Colon (tissue), 2 donors: Measurements from ENCODE around the gene CUEDC1.

Source experiments
- FAIRE-seq: peaks from 2 replicates; lab custom pipeline; 2012; peaks lifted over from hg19 to GRCh38; lab: Jason Lieb, UNC
- donor health status: control.
- donor health status: control.

Gene CUEDC1

GRCh38 chr17:57874434-57875289 lies 80.5 kb downstream of the CUEDC1 start:
- FAIRE-seq, result no peak

DNA sequence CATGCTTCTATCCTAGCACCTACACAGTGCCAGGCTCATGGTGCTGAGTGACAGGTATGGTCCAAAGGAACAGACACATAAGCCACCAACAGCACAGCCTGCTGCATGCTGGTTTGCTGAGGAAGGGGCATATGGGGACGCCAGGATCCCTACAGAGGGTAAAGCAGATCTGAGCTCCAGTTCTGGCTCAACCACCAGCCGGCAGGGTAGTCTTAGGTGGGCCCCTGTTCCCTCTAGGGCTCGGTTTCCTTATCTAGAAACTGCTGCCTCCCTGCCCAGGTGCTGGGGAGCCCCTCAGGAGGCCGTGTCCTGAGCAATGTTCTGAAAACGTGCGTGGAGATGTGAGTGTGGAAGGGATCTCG lies 81.2 kb downstream of the CUEDC1 start:
- no peak for FAIRE-seq

- FAIRE-seq, result no peak
Measured at GRCh38 chr17:57873261-57874057, 81.8 kb downstream of the CUEDC1 start.

GRCh38 chr17:57872536-57872935 lies 82.7 kb downstream of the CUEDC1 start:
- FAIRE-seq, result no peak

DNA sequence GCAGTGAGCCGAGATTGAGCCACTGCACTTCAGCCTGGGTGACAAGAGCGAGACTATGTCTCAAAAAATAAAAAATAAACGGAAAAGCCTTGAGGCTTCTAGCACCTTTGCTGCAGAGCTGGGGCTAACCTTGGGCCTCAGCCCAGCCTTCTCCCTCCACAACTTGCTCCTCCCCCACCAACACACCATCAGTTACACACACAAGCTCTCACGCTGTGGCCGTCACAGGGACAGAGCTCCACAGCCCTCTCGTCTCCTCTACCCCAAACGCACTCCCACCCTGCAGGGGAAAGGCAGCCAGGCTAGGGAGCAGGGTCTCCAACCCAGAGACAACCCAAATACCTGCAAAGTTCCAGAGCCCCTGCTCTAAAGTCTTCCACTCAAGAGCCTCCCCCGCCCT lies 83.3 kb downstream of the CUEDC1 start:
- no peak for FAIRE-seq

DNA sequence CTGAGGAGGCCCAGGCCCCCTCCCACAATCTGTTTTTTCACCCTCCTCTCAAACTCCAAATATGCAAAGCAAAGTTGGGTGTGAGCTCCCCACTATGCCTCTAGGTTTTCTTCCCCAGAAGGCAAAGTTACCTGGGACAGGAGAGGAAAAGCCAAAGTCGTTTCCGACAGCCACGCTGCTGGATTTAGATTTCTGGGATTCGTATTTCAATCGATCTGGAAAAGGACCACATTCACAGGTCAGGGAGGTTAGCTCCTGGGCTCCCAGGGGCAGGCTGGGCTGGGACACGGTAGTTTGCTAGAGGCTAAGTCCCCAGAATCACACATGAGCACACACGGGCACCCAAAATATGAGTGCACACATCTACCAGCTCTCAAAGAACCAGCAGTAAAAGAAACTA lies 84.1 kb downstream of the CUEDC1 start:
- FAIRE-seq, result no peak

DNA sequence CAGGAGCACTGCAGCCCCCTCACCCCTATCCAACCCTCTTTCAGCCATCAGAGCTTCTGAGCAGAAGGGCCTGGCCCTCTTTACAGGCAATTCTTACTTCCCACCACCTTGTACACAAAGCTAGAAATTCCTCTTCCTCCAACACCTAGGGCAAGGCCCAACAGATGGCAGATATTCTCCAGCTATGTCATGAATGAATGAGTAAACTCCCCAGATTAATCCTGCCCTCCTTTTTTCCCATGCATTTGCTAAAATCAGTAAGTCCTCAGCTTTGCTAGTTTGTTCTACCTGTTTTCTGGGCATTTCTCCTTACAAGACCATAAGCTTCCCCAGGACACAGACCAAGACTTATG lies 85.0 kb downstream of the CUEDC1 start:
- FAIRE-seq, result no peak

GRCh38 chr17:57869617-57870282 lies 85.5 kb downstream of the CUEDC1 start:
- FAIRE-seq, result no peak

DNA sequence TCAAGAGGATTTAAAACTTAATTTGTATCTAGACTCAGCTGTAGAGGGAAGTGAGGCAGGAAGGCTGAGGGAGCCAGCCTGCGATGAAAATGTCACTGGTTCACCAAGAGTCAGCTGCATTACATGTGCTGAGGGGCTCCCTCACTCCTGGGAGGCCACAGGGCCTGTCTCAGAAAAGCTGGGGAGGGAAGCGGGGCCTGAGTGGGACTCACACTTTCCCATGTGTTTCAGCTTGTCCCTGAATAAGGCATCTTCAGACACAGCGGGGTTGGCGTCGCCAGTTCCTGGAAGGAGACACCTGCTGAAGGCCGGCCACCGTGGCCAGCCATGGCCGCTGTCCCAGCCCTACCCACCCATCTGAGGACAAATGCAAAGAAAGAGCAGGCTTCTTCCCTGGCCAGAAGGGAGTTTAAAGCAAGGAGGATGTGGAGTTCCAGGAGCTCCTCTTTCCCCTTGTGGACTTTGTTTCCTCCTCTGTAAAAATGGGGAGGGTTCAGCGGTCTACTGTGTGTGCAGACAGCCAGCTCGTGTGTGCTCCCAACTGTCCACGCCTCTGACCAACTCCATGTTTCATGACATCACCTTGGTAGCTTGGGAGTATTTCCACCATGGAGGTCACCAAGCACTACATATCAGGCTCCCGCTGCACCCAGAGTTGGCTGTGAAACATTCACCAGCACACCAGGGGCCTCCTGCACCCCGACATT lies 86.1 kb downstream of the CUEDC1 start:
- FAIRE-seq, result no peak

DNA sequence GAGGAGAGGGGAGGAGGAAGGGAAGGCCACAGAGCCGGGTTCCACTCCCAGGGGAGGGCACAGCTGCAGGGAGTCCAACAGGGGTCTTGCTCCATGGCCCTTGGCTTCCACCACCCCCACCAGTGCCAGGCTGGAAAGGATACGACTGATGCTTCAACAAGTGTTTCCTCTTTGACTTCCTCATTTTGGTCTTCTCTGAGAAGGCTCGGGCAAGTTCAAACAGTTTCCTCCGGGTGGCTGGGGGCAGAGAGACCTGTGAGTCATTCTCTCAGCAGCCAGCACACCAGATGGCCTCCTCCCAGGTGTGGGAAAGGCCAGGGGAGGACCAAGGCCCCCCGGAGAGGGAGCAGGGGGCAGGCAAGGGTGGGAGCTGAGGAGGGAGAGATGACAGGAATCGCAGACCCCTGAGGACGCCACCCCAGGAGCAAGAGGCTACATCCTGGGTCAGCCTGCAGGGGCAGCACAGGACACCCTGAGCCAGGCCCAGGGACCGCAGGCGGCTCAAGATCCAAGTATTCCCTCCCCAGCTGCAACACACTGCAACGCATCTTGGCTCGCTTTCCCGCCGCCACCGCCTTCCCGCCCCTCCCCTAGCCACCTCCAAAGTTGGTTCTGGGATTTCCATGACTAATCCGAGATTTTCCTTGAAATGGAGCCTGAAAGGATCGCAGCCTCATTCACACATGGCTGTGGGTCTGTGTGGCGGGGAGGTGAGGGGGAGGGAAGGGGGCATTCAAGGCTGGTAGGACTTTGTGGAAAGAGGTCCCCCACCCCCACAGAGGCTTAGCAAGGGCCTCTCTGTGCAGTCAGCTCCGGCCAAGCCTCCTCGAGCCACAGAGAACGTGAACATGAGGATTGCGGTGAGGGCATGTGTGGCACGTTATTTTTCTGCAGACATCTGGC lies 87.0 kb downstream of the CUEDC1 start:
- no peak for FAIRE-seq

GRCh38 chr17:57867126-57867525 lies 88.1 kb downstream of the CUEDC1 start:
- no peak for FAIRE-seq

- FAIRE-seq, result no peak
Measured at GRCh38 chr17:57866723-57867122, 88.5 kb downstream of the CUEDC1 start.

DNA sequence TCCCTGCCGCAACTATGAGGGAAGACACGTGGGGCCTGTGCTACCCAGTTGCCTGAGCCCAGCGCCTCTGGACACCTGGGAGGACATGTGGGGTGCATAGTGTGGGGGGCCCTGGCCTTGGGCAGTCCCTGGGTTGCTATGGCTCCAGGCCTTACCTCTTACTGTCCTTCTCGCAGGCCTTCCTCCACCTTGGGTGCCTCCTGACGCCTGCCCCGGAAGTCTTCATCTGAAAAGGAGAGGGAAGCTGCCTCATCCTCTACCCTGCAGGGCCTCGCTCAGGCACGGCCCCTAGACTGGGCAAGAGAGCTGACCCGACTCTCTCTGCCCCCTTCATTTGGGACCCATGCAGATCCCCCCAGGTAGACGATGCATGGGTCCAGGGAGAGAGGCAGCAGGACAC lies 88.9 kb downstream of the CUEDC1 start:
- FAIRE-seq, result no peak

- FAIRE-seq, result no peak
Measured at GRCh38 chr17:57864273-57864672, 90.9 kb downstream of the CUEDC1 start.

GRCh38 chr17:57862694-57863667 lies 92.2 kb downstream of the CUEDC1 start:
- no peak for FAIRE-seq

- FAIRE-seq, result no peak
Measured at GRCh38 chr17:57861790-57862693, 93.2 kb downstream of the CUEDC1 start.

DNA sequence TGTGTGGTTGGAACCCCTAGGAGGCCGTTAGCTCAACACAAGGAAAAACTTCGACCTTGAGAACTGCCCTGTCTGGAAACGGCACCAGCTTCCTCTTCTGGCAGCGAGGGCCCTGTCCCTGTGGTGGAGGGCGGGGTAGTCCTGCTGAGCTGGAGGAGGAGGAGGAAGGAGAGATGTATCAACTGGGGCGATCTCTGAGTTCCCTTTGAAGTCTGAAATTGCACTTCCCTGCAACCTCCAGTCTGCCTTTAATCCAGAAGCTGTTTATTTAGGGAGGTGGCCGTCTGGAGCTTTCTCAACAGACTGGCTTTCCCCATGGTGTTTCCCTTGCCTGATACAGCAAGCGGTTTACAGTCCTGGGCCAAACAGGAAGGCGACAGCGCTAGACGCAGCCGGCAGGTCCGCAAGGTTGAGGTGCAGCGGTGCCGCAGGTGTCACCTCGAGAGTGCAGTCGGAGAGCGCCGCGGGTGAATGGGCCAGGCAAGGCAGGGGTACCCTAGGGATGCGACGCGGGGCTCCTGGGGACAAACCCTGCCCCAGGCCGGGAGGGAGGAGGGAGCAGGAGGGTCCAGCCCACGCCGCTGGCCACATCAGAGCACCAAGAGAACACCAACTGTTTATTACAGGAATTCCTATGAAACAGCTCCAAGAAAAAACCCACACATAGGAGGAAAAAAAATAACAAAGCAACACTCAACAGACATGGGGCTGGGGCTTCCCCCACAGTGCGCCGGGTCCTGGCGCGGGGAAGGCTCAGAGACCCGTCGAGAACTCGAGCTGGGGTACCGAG lies 94.0 kb downstream of the CUEDC1 start:
- FAIRE-seq, result no peak

DNA sequence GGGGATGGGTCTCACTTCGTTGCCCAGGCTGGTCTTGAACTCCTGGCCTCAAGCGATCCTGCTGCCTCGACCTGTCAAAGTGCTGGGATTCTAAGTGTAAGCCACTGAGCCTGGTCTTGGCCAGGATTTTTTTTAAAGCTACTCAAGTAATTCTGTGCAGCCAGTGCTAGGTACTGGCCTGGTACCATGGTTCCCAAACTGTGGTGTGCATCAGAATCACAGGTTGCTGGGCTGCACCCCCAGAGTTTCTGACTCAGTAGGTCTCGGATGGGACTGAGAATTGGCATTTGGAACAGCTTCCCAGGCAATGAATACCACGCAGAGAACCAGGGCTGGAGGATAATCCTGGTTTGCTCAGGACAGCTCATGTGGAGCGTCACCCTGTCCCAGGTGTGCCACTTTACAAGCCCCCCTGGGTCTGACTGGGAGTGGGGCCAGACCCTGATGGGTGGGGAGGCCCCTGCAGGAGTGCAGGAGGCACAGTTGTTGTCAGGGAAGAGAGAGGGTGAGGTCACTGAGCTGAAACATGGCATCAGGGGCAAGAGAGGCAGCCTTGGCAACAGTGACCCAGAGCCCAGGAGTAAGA lies 94.7 kb downstream of the CUEDC1 start:
- FAIRE-seq, result no peak
